ENCODE data around the gene RNF26. TPM values are rescaled to one million over a fixed set of nuclear protein-coding genes. Genes with fewer than 3 reads are reported as not detected.

The RNF26 gene
- total RNA-seq, 1 experiment from 2014 or later, result 69.0 TPM

- ATAC-seq (no peak), DNase-seq (ENCODE audit: low read depth, low spot score) (no peak)
- ChIA-PET POLR2A (no interaction called here), CTCF (interaction anchor here (0.6 to 0.7 kb wide), 2 partner anchors 50 to 162 kb away, joined by 3 to 4 read pairs; no protein-coding TSS in a partner anchor)
- TF ChIP-seq POLR2AphosphoS5 (IDR thresholded peaks at IDR 0.05; ENCODE audit: low read depth, low read length) (no peak), SIN3A (IDR thresholded peaks at IDR 0.05; ENCODE audit: borderline replicate concordance, insufficient read depth, low read depth, low read length) (no peak), TCF7L2 (IDR thresholded peaks at IDR 0.05; ENCODE audit: low read depth, low read length) (no peak)
- TF ChIP-seq, protein P1, sequence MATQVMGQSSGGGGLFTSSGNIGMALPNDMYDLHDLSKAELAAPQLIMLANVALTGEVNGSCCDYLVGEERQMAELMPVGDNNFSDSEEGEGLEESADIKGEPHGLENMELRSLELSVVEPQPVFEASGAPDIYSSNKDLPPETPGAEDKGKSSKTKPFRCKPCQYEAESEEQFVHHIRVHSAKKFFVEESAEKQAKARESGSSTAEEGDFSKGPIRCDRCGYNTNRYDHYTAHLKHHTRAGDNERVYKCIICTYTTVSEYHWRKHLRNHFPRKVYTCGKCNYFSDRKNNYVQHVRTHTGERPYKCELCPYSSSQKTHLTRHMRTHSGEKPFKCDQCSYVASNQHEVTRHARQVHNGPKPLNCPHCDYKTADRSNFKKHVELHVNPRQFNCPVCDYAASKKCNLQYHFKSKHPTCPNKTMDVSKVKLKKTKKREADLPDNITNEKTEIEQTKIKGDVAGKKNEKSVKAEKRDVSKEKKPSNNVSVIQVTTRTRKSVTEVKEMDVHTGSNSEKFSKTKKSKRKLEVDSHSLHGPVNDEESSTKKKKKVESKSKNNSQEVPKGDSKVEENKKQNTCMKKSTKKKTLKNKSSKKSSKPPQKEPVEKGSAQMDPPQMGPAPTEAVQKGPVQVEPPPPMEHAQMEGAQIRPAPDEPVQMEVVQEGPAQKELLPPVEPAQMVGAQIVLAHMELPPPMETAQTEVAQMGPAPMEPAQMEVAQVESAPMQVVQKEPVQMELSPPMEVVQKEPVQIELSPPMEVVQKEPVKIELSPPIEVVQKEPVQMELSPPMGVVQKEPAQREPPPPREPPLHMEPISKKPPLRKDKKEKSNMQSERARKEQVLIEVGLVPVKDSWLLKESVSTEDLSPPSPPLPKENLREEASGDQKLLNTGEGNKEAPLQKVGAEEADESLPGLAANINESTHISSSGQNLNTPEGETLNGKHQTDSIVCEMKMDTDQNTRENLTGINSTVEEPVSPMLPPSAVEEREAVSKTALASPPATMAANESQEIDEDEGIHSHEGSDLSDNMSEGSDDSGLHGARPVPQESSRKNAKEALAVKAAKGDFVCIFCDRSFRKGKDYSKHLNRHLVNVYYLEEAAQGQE (IDR thresholded peaks at IDR 0.05; ENCODE audit: insufficient read depth in 1 of 2, low read depth in 2 of 2, low read length in 1 of 2), result no peak
- TF ChIP-seq, protein P2, sequence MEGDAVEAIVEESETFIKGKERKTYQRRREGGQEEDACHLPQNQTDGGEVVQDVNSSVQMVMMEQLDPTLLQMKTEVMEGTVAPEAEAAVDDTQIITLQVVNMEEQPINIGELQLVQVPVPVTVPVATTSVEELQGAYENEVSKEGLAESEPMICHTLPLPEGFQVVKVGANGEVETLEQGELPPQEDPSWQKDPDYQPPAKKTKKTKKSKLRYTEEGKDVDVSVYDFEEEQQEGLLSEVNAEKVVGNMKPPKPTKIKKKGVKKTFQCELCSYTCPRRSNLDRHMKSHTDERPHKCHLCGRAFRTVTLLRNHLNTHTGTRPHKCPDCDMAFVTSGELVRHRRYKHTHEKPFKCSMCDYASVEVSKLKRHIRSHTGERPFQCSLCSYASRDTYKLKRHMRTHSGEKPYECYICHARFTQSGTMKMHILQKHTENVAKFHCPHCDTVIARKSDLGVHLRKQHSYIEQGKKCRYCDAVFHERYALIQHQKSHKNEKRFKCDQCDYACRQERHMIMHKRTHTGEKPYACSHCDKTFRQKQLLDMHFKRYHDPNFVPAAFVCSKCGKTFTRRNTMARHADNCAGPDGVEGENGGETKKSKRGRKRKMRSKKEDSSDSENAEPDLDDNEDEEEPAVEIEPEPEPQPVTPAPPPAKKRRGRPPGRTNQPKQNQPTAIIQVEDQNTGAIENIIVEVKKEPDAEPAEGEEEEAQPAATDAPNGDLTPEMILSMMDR (IDR thresholded peaks at IDR 0.05), result no peak
- Histone ChIP-seq H3K27ac (ENCODE audit: low read length) (no peak overlapping the region), H3K27me3 (ENCODE audit: control insufficient read depth, insufficient read depth, low read length) (no peaks in the 10 kb centered on the region), H3K4me1 (ENCODE audit: control insufficient read depth, insufficient read depth, low read length) (peaks cover 28% of the 10 kb centered on the region), H3K9me3 (ENCODE audit: control insufficient read depth, insufficient read depth, low read depth, low read length) (no peaks in the 10 kb centered on the region), H3K36me3 (ENCODE audit: control insufficient read depth, insufficient read depth, low read length) (no peaks in the 10 kb centered on the region), H3K4me3 (ENCODE audit: low read depth in 2 of 2, low read length in 2 of 2) (no peak overlapping the region)
- in situ Hi-C loops (cut with HindIII; ENCODE audit: low pct_unique_long_range_greater_than_20kb, low sequenced_read_pairs), result no loop called here
- intact Hi-C loops (cut with micrococcal nuclease; ENCODE audit: unreplicated experiment), result no loop called here
- no TSS peak for BruUV-seq (replicated peaks)
These were observed 7.1 kb downstream of the RNF26 start for GRCh38 chr11:119341222-119342022.

DNA sequence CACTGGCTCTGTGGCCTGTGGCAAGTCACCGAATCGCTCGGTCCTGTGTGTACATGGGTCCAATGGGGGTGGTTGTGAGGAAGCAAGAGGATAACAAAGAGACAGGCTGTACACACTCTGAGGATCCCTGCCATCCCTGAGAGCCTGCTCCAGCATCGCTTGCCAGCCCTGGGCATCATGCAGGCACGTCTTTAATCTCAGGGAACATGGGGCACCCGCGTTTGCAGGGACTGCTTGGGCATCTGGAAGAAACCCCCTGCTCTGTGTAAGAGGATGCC, 7.6 kb downstream of the RNF26 start:
- Histone ChIP-seq H3K4me1 (ENCODE audit: control insufficient read depth, insufficient read depth, low read length) (peaks cover 23% of the 10 kb centered on the region), H3K36me3 (ENCODE audit: control insufficient read depth, insufficient read depth, low read length) (no peaks in the 10 kb centered on the region), H3K4me3 (ENCODE audit: low read depth in 2 of 2, low read length in 2 of 2) (no peak overlapping the region), H3K9me3 (ENCODE audit: control insufficient read depth, insufficient read depth, low read depth, low read length) (no peaks in the 10 kb centered on the region), H3K27ac (ENCODE audit: low read length) (no peak overlapping the region), H3K27me3 (ENCODE audit: control insufficient read depth, insufficient read depth, low read length) (no peaks in the 10 kb centered on the region)
- BruUV-seq (replicated peaks), result no TSS peak
- TF ChIP-seq TCF7L2 (IDR thresholded peaks at IDR 0.05; ENCODE audit: low read depth, low read length) (no peak), POLR2AphosphoS5 (IDR thresholded peaks at IDR 0.05; ENCODE audit: low read depth, low read length) (no peak), SIN3A (IDR thresholded peaks at IDR 0.05; ENCODE audit: borderline replicate concordance, insufficient read depth, low read depth, low read length) (no peak)
- TF ChIP-seq, protein P2 (IDR thresholded peaks at IDR 0.05), result no peak
- TF ChIP-seq, protein P1 (IDR thresholded peaks at IDR 0.05; ENCODE audit: insufficient read depth in 1 of 2, low read depth in 2 of 2, low read length in 1 of 2), result no peak
- ATAC-seq (no peak), DNase-seq (ENCODE audit: low read depth, low spot score) (no peak)
- in situ Hi-C loops (cut with HindIII; ENCODE audit: low pct_unique_long_range_greater_than_20kb, low sequenced_read_pairs) (no loop called here), intact Hi-C loops (cut with micrococcal nuclease; ENCODE audit: unreplicated experiment) (no loop called here)
- POLR2A ChIA-PET, result no interaction called here
- CTCF ChIA-PET, result no interaction called here

Data from Panc1 (cell line).